Measurements from ENCODE around the gene COX19. TPM values are rescaled to one million over a fixed set of nuclear protein-coding genes. Genes with fewer than 3 reads are reported as not detected.
A peak's percentile ranks its signal among the peaks of the same experiment; 100 is the strongest.

COX19 gene
- total RNA-seq, 1 experiment from 2014 or later, result 12.3 TPM

GRCh38 chr7:935164-935873 is 40.0 kb downstream of the COX19 start:
- H2BK15ac ChIP-seq (ENCODE audit: low read depth, low read length), result no peak overlapping the region
- H2BK20ac ChIP-seq (ENCODE audit: low read depth, low read length, poor library complexity, severe bottlenecking), result no peak overlapping the region
- H4K20me1 ChIP-seq (ENCODE audit: control insufficient read depth, insufficient read depth, insufficient read length), result no peaks in the 10 kb centered on the region
- H2BK5ac ChIP-seq (ENCODE audit: insufficient read length, low read length), result no peak overlapping the region
- no peak overlapping the region for H3K27ac ChIP-seq (ENCODE audit: insufficient read length, low read depth, low read length)
- H3K14ac ChIP-seq (ENCODE audit: insufficient read depth, low read length), result 0 out of 2 replicates have a peak overlapping the region, but pooled peaks have one; percentile 28
- no peaks in the 10 kb centered on the region for H3K9me3 ChIP-seq (ENCODE audit: control insufficient read depth, low read depth, low read length)
- H4K5ac ChIP-seq (ENCODE audit: insufficient read length, low read depth, low read length), result no peak overlapping the region
- H3K27me3 ChIP-seq (ENCODE audit: insufficient read depth, low read length), result no peaks in the 10 kb centered on the region
- no CpG with 5 or more reads among the region's 46 CpGs for WGBS (ENCODE audit: extremely low coverage, insufficient read length, low lambda C conversion rate)
- no peaks in the 10 kb centered on the region for H3K23me2 ChIP-seq (ENCODE audit: insufficient read length, low read depth, low read length, poor library complexity, severe bottlenecking)
- no peak overlapping the region for H3K4me2 ChIP-seq (ENCODE audit: insufficient read depth, insufficient read length, low read length)
- DNase-seq, result peak; percentile 64
- Mint-ChIP-seq H3K4me1 (peaks cover 4 to 5% of the 10 kb centered on the region in 2 experiments; a peak in 2 of 4 replicates), H3K9me3 (0 out of 5 replicates have a peak, but pooled peaks cover 0 to 4% of the 10 kb centered on the region in 2 experiments), H3K27me3 (ENCODE audit: low read depth) (no peaks in the 10 kb centered on the region; the same call in 1 of the 2 replicates), H3K36me3 (ENCODE audit: insufficient read depth in 1 of 3, low read depth in 3 of 3) (no peaks in the 10 kb centered on the region), H3K27ac (no peak overlapping the region), H3K4me3 (no peak overlapping the region)
- H3K23ac ChIP-seq (ENCODE audit: insufficient read length, low read depth, low read length), result no peak overlapping the region
- H2BK12ac ChIP-seq (ENCODE audit: insufficient read length, low read depth, low read length), result no peak overlapping the region
- H2BK120ac ChIP-seq (ENCODE audit: low read depth, low read length, poor library complexity, severe bottlenecking), result no peak overlapping the region
- no peaks in the 10 kb centered on the region for H3K4me1 ChIP-seq (ENCODE audit: insufficient read depth, low read length)
- H3K9ac ChIP-seq (ENCODE audit: extremely low read depth, insufficient read length, low read length), result no peak overlapping the region
- TF ChIP-seq CTCF (conservative IDR thresholded peaks at IDR 0.05), result no peak
- H3K18ac ChIP-seq (ENCODE audit: insufficient read length, low read depth, low read length), result no peak overlapping the region
- H3K79me2 ChIP-seq (ENCODE audit: insufficient read depth, low read length), result no peaks in the 10 kb centered on the region
- no peak overlapping the region for H3K4ac ChIP-seq (ENCODE audit: low read depth, low read length)
- H3T11ph ChIP-seq (ENCODE audit: low read length), result no peak overlapping the region
- H4K8ac ChIP-seq (replicated peaks; ENCODE audit: insufficient read length, low read depth, low read length), result no peak overlapping the region
- no peak overlapping the region for H2AK5ac ChIP-seq (ENCODE audit: insufficient read length, low read length)
- H3K79me1 ChIP-seq (ENCODE audit: insufficient read depth, low read depth, low read length, poor library complexity, severe bottlenecking), result no peaks in the 10 kb centered on the region
- no peak overlapping the region for H4K91ac ChIP-seq (ENCODE audit: insufficient read length, low read depth, low read length)
- no peak overlapping the region for H3K56ac ChIP-seq (ENCODE audit: insufficient read length, low read depth, low read length)
- no peak overlapping the region for H2AFZ ChIP-seq (ENCODE audit: low read length)

Measured in H9 (cell line).